Measurements from ENCODE around the gene PRPF40A. TPM values are rescaled to one million over a fixed set of nuclear protein-coding genes. Genes with fewer than 3 reads are reported as not detected.

The PRPF40A gene
- total RNA-seq, 1 donor from 2014 or later = 136 TPM

GRCh38 chr2:152626911-152627339 lies 90.3 kb downstream of the PRPF40A start:
- H3K9me3 Mint-ChIP-seq = no peaks in the 10 kb centered on the region
- H3K27me3 Mint-ChIP-seq (ENCODE audit: low read depth) = no peaks in the 10 kb centered on the region

DNA sequence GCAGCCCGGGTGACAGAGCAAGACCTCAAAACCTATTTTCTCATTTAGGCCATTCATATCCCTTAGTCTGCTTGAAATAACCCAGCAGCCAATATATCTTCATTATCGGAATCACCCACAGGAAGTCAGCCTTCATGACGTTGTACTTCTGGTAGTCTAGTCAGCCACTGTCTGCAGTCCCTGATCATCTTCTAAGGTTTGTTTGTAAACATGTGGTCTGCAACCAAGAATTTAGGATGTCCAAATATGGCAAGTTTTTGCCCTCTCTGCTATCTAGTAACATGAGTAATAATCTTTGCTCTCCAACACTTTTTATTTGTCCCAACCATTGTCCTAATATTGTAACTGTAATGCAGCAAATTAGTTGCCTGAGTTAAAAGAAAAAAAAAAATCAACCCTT lies 92.5 kb downstream of the PRPF40A start:
- no peak overlapping the region for H3K4me3 Mint-ChIP-seq
- H3K9me3 Mint-ChIP-seq = no peaks in the 10 kb centered on the region
- peaks cover 34% of the 10 kb centered on the region for H3K36me3 Mint-ChIP-seq (ENCODE audit: low read depth)
- H3K27me3 Mint-ChIP-seq (ENCODE audit: low read depth) = no peaks in the 10 kb centered on the region
- H3K4me1 Mint-ChIP-seq = no peaks in the 10 kb centered on the region
- H3K27ac Mint-ChIP-seq (ENCODE audit: unreplicated experiment) = no peak overlapping the region
- TF ChIP-seq, protein P1, sequence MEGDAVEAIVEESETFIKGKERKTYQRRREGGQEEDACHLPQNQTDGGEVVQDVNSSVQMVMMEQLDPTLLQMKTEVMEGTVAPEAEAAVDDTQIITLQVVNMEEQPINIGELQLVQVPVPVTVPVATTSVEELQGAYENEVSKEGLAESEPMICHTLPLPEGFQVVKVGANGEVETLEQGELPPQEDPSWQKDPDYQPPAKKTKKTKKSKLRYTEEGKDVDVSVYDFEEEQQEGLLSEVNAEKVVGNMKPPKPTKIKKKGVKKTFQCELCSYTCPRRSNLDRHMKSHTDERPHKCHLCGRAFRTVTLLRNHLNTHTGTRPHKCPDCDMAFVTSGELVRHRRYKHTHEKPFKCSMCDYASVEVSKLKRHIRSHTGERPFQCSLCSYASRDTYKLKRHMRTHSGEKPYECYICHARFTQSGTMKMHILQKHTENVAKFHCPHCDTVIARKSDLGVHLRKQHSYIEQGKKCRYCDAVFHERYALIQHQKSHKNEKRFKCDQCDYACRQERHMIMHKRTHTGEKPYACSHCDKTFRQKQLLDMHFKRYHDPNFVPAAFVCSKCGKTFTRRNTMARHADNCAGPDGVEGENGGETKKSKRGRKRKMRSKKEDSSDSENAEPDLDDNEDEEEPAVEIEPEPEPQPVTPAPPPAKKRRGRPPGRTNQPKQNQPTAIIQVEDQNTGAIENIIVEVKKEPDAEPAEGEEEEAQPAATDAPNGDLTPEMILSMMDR (conservative IDR thresholded peaks at IDR 0.05) = no peak
- no peak for DNase-seq (ENCODE audit: low read depth, low spot score)

More at GRCh38 chr2:152626911-152627339, 90.3 kb downstream of the PRPF40A start:
- no peak for DNase-seq (ENCODE audit: low read depth, low spot score)
- Mint-ChIP-seq H3K4me1 (no peaks in the 10 kb centered on the region), H3K4me3 (no peak overlapping the region), H3K27ac (ENCODE audit: unreplicated experiment) (no peak overlapping the region), H3K36me3 (ENCODE audit: low read depth) (peaks cover 18% of the 10 kb centered on the region)
- TF ChIP-seq, protein P1 (conservative IDR thresholded peaks at IDR 0.05) = no peak

GRCh38 chr2:152623775-152624174 lies 93.5 kb downstream of the PRPF40A start:
- Mint-ChIP-seq H3K4me3 (no peak overlapping the region), H3K27me3 (ENCODE audit: low read depth) (no peaks in the 10 kb centered on the region), H3K9me3 (no peaks in the 10 kb centered on the region), H3K36me3 (ENCODE audit: low read depth) (peaks cover 39% of the 10 kb centered on the region), H3K27ac (ENCODE audit: unreplicated experiment) (no peak overlapping the region), H3K4me1 (no peaks in the 10 kb centered on the region)
- DNase-seq (ENCODE audit: low read depth, low spot score) = no peak
- TF ChIP-seq, protein P1 (conservative IDR thresholded peaks at IDR 0.05) = no peak

GRCh38 chr2:152623076-152623740 lies 94.1 kb downstream of the PRPF40A start:
- H3K9me3 Mint-ChIP-seq = no peaks in the 10 kb centered on the region
- H3K27me3 Mint-ChIP-seq (ENCODE audit: low read depth) = no peaks in the 10 kb centered on the region
- TF ChIP-seq, protein P1 (conservative IDR thresholded peaks at IDR 0.05) = no peak
- no peak overlapping the region for H3K4me3 Mint-ChIP-seq
- no peaks in the 10 kb centered on the region for H3K4me1 Mint-ChIP-seq
- no peak for DNase-seq (ENCODE audit: low read depth, low spot score)
- peak overlapping the region; percentile 78 for H3K27ac Mint-ChIP-seq (ENCODE audit: unreplicated experiment)
- H3K36me3 Mint-ChIP-seq (ENCODE audit: low read depth) = peaks cover 41% of the 10 kb centered on the region

- H3K9me3 Mint-ChIP-seq = no peaks in the 10 kb centered on the region
- H3K27ac Mint-ChIP-seq (ENCODE audit: unreplicated experiment) = no peak overlapping the region
- peaks cover 37% of the 10 kb centered on the region for H3K36me3 Mint-ChIP-seq (ENCODE audit: low read depth)
- no peak overlapping the region for H3K4me3 Mint-ChIP-seq
- TF ChIP-seq, protein P1 (conservative IDR thresholded peaks at IDR 0.05) = no peak
- no peaks in the 10 kb centered on the region for H3K4me1 Mint-ChIP-seq
- no peak for DNase-seq (ENCODE audit: low read depth, low spot score)
- H3K27me3 Mint-ChIP-seq (ENCODE audit: low read depth) = no peaks in the 10 kb centered on the region
Observed at GRCh38 chr2:152622219-152622618, 95.0 kb downstream of the PRPF40A start.
